Cardiac septum (tissue), 1 donor: ENCODE results near the gene PTEN. TPM values are rescaled to one million over a fixed set of nuclear protein-coding genes. Genes with fewer than 3 reads are reported as not detected.
"Not testable (repeated sequence)": the region's sequence is repeated elsewhere in the genome, so short reads cannot be mapped to it uniquely, and the experiment has no call there.

Experiments used
- DNase-seq: peaks from one replicate; pipeline ENCODE4 v3.0.0-alpha.2; 2020; ENCODE audit warnings: low spot score
- intact Hi-C: fragments of 100-400 bp; cut with DNase I; formaldehyde crosslinking; loops from one replicate; pipeline ENCODE4 v1.14.0; 2022
- total RNA-seq: library from RNA; stranded (reverse); fragmentation: NEBNext Ultra II Directional; extraction: Animal tissue kit (Norgen Biotek cat#: 25700); gene quantifications from one replicate; pipeline ENCODE4 v1.2.1, GENCODE V29; 2021
- donor health status: DM: no; HTN: no; CAD: no.

Gene PTEN
- total RNA-seq, 1 donor from 2014 or later, result 59.5 TPM

DNA sequence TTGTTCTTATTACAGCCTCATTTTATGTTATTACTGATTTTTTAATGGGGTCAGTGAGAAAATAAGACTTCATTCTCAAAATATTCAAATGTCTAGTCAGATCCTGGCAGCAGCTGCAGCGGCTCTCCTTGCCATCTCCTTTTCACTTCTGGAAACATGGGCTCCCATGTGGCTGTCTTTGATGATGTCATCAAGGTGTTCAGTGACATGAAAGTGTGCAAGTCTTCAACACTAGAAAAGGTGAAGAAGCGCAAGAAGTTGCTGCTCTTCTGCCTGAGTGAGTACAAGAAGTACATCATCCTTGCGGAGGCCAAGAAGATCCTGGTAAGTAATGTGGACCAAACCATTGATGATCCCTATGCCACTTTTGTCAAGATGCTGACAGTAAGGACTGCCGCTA lies 19.7 kb upstream of the PTEN start:
- intact Hi-C loops, result no loop called here
- no peak for DNase-seq

DNA sequence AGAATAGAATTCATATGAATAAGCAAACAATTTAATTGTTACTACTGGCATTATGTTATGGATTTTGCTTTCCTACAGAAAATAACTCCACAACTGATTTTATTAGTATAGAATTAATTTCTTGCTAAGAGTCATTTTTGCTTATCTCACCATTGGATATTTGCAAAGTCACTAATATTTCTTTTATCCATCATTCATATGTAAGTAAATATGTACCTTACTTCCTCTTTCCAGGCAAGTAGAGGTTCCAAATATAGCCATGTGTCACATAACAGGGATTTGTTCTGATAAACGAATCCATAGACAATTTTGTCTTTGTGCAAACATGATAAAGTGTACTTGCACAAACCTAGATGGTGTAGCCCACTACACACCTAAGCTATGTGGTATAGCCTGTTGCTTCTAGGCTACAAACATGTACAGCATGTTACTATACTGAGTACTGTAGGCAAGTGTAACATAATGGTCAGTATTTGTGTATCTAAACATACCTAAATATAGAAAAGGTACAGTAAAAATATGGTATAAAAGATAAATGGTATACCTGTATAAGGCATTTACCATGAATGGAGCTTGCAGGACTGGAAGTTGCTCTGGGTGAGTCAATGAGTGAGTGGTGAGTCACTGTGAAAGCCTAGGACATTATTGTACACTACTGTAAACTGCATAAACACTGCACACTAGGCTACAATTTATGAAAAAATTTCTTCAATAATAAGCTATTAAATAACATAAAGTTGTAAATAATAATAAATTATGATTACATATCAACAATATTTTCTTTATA lies 18.4 kb upstream of the PTEN start:
- intact Hi-C loops, result no loop called here
- DNase-seq, result no peak

DNA sequence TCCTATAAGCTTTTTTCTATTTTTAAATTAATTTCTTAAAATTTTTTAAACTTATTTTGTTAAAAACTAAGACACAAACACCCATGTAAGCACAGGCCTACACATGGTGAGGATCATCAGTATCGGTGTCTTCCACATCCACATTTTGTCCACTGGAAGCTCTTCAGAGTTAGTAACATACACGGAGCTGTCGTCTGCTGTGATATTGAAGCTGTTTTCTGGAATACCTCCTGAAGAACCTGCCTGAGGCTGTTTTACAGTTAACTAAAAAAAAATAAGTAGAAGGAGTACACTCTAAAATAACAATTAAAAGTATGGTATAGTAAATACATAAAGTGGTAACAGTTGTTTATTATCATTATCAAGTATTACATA lies 17.8 kb upstream of the PTEN start:
- DNase-seq, result no peak
- intact Hi-C loops, result no loop called here

DNA sequence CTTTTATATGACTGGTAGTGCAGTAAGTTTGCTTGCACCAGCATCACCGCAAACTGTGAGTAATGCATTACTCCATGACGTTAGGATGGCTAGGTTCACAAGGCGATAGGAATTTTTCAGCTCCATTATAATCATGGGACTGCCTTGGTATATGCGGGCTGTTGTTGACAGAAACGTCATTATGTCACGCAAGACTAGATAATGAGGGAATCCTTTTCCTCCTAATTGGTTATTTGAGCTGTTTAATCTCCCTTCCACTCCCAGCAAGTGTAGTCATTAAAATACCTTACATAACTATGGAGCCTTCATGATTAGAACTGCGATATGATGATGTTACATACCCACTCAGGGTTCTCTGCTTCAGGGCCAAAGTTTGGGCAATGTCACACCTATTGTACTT lies 17.4 kb upstream of the PTEN start:
- no peak for DNase-seq
- intact Hi-C loops, result no loop called here

DNA sequence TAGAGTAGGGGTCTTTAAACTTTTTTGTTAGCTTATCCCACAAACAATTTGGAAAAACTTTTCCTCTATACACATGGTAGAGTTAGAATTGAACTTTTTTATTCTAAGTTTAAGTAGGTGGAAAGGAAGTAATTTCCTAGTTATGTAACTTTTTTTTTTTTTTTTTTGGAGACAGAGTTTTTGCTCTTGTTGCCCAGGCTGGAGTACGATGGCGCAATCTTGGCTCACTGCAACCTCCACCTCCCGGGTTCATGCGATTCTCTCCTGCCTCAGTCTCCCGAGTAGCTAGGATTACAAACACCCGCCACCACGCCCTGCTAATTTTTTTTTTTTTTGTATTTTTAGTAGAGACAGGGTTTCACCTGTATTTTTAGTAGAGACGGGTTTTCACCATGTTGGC lies 16.7 kb upstream of the PTEN start:
- DNase-seq, intact Hi-C loops: not testable (repeated sequence)

DNA sequence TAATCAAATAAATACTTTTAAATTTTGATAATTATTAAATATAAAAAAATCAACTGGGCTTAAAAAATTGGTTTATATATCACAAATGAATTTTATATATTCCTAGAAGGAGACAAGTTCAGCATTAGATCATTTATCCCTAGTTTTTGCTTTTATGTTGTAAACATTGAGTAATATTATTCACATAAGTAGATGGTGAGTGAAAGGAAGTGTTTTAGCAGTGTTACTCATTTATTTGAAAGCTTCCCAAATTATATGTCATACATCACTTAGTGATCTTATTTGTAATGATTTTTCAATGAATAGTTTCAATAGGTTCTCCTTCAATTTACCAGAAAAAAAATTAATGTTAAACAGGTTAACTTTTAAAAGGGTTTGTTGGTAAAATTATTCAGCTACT lies 15.9 kb upstream of the PTEN start:
- DNase-seq, result no peak
- intact Hi-C loops, result no loop called here

DNA sequence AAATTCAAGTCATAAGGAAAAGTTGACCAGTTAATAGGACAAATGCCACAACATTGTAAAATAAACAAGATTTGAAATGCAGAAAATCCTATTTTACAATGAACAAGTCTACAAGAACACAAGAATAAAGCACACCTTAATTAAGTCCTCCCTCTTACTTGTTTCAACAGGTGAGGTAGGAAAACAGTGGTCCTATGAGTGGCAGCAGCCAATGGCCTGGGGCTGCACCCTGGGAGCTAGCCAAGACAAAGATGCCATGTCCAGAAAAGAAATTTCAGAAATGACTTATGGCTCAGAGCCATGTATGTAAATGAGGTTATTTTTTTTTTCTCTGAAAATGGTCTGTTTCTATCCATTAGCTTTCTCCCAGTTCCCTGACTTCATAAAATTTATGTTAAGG lies 14.4 kb upstream of the PTEN start:
- intact Hi-C loops, result no loop called here
- no peak for DNase-seq

DNA sequence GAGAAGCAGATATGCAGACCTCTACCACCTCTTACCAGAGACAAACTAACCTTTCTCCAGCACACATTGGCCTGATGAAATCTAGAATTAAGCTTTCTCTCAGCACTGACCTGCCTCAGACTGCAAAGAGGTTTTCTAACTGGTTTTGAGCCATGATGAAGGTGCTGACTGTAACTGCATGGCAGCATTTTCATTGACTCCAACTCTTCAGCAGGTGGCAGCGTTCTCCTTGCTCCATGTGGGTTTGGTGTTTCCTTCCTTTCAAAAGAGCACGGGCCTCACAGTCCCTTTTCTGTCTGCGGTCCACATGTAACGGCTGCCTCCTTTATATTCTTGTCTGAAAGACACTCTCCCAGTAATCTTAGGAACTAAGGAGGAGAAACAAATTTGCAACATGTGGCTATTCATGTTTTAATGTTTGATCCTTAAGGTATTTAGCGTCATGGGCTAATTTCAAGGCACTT lies 12.7 kb upstream of the PTEN start:
- DNase-seq, result no peak

DNA sequence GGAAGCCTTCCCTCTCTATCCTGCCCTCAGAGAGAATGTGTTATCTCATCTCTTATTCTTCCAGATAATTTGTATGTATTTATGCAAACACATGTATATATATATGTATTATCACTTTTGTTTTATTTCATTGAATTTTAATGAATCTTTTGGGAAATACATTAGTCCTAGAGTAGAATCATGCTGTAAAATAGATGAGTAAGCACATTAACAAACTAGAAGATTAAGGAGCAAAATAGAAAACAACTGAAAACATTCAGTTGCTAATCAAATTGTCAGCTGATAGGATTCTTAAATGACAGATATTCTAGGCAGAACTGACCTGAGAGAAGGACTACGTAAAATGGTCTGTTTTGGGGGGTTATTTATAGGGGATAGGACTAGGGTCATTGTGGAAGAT lies 11.3 kb upstream of the PTEN start:
- intact Hi-C loops, result no loop called here
- DNase-seq, result no peak

More for the DNA sequence above, 12.7 kb upstream of the PTEN start:
- intact Hi-C loops, result no loop called here

DNA sequence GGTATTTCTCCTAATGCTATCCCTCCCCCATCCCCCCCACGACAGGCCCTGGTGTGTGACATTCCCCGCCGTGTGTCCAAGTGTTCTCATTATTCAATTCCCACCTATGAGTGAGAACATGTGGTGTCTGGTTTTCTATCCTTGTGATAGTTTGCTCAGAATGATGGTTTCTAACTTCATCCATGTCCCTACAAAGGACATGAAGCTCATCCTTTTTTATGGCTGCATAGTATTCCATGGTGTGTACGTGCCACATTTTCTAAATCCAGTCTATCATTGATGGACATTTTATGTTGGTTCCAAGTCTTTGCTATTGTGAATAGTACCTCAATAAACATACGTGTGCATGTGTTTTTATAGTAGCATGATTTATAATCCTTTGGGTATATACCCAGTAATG lies 8.2 kb upstream of the PTEN start:
- DNase-seq, intact Hi-C loops: not testable (repeated sequence)

DNA sequence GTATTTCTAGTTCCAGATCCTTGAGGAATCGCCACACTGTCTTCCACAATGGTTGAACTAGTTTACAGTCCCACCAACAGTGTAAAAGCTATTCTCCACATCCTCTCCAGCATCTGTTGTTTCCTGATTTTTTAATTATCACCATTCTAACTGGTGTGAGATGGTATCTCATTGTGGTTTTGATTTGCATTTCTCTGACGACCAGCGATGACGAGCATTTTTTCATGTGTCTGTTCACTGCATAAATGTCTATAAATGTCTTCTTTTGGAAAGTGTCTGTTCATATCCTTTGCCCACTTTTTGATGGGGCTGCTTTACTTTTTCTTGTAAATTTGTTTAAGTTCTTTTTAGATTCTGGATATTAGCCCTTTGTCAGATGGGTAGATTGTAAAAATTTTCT lies 7.8 kb upstream of the PTEN start:
- intact Hi-C loops, DNase-seq: not testable (repeated sequence)

DNA sequence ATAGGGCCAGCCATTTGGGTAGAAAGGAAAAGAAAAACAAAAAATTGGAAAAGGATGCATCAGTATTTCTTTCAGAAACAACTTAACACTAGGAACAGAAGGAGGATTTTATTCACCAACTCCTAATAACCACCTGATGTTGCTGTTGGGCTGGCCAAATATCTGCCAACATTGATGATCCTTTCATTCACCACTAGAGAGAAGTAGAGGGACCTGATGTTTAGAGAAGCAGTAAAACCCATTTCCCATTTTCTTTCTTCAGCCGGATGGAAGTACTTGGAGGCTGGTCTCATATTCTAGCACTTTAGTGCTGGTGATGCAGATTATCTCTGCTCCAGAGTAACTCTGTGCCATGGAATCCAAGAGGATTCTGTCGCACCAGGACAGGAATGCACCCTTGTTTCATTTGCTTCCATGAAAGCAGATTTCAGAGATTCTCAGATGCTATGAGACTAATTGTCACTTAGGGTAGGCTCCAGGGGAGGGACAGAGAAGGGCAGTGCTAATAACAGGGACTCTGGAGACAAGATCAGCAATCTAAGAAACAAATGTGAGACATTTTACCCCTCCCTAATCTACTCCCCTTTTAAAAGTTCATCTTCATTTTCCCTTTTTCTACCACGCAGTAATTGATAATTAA lies 3.1 kb upstream of the PTEN start:
- intact Hi-C loops, result loop anchor here (2.0 to 5.0 kb wide), 4 partner anchors 43 to 692 kb away; partner anchors contain the start of gene ATAD1
- DNase-seq, result no peak

DNA sequence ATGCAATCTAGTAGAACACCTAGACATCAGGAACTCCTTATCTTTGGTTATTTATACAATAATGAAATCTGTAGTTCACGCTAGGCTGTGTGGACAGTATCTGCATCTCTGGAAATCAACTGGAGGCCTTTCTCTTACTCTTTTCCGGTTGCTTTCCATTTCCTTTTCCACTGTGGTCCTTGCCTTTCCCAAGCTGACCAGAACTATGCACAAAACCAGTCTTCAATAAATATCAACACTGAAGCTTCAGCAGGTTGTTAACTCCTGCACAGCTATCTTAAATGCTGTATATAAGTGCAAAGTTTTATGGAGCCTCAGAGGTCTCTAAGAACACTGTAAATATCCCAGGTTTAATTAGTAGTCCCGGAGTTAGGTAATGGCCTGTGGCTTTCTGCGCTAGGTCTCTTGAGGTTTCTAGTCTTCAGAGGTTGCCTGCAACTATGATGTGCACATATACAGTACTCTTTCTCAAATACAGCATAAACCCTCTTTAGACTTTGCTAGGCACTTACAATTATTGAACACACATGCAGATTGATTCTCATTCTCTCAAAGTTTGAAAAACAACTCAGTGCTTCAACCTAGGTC lies 2.5 kb upstream of the PTEN start:
- intact Hi-C loops, result loop anchor here (2.0 to 5.0 kb wide), 4 partner anchors 44 to 691 kb away; partner anchors contain the start of gene ATAD1
- DNase-seq, result no peak

DNA sequence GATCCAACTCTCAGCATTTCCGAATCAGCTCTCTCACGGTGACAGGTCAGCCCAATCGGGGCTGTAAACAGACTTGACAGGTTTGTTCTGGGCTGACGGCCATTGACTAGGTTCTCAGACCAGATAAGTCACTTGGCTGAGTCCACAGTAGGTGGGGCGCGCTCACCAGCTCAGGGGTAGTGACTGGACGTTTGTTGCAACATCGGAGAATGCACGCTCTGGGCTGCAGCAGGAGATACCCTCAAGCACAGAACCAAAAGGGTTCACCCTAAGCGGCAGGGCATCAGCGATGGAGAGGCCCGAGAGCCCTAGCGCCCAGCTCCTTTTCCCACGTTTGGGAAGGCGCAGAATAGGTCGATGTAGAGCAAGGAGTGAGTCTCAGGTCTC lies 1.9 kb upstream of the PTEN start:
- intact Hi-C loops, result loop anchor here (2.0 to 5.0 kb wide), 4 partner anchors 44 to 691 kb away; partner anchors contain the start of gene ATAD1
- peak; percentile 85 for DNase-seq

DNA sequence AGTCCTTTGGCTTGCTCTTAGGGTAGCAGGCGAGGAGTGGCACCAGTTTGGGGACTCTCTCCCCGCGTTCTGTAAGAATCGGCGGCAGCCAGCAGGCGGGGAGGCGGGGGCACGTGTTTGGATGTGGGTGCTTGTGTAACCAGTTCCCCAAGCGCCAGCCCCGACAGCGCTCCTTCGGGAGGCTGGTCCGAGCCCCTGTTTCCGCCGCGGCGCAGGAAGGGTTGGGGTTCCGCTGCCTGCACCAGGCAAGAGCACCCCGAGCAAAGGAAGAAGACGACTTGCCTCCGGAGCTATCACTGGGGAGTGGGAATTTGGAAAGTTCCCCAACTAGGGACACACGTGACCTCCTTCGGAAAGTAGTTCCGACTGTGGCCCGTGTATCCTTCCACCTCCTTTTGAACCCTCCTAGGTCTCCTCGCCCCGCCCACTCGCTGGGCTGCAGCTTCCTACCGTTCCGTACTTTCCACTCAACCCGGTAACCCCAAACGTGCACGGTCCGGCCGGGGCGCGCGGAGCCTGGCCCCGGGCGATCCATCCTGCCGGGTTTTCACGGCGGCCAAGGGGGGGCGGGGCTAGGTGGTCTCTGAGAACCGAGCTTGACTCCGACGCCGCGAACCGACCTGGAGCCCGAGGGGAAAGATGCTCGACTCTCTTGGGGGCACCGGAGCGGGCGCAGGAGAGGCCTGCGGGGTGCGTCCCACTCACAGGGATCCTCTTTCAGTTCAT lies 1.3 kb upstream of the PTEN start:
- DNase-seq, result peak; percentile 97
- intact Hi-C loops, result loop anchor here (2.0 to 5.0 kb wide), 5 partner anchors 45 to 690 kb away; partner anchors contain the start of gene ATAD1

DNA sequence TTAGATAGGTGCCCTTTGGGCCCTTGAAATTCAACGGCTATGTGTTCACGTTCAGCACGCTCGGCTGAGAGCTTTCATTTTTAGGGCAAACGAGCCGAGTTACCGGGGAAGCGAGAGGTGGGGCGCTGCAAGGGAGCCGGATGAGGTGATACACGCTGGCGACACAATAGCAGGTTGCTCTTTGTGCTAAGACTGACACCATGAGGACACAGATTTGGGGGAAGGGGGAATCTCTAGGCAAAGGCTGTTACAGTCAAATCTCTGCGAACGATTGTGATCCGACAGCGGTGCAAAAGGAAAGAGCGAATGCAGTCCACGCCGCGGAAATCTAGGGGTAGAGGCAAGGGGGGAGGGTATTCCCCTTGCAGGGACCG lies 759 bp upstream of the PTEN start:
- intact Hi-C loops, result loop anchor here (2.0 to 5.0 kb wide), 3 partner anchors 45 to 690 kb away; partner anchors contain the start of gene ATAD1
- no peak for DNase-seq

DNA sequence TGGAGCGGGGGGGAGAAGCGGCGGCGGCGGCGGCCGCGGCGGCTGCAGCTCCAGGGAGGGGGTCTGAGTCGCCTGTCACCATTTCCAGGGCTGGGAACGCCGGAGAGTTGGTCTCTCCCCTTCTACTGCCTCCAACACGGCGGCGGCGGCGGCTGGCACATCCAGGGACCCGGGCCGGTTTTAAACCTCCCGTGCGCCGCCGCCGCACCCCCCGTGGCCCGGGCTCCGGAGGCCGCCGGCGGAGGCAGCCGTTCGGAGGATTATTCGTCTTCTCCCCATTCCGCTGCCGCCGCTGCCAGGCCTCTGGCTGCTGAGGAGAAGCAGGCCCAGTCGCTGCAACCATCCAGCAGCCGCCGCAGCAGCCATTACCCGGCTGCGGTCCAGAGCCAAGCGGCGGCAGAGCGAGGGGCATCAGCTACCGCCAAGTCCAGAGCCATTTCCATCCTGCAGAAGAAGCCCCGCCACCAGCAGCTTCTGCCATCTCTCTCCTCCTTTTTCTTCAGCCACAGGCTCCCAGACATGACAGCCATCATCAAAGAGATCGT lies 598 bp downstream of the PTEN start:
- DNase-seq, result peak; percentile 83
- intact Hi-C loops, result loop anchor here (2.0 to 5.0 kb wide), 3 partner anchors 47 to 688 kb away; partner anchors contain the start of gene ATAD1

DNA sequence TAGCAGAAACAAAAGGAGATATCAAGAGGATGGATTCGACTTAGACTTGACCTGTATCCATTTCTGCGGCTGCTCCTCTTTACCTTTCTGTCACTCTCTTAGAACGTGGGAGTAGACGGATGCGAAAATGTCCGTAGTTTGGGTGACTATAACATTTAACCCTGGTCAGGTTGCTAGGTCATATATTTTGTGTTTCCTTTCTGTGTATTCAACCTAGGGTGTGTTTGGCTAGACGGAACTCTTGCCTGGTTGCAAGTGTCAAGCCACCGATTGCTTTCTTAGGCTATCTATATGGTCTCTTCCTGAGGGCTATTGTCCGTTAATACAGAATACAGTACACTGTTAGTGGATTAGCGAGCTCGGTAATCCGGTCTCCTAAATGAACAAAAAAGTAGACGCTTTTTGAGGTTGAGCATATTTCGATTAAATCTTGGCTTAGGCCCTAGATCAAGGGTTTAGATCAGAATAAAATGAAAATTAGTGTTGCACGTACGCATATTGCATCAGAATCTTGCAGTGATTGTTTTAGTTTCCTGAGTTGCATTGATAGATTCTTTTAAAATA lies 1.2 kb downstream of the PTEN start:
- intact Hi-C loops, result loop anchor here (5.0 kb wide), 2 partner anchors 47 to 688 kb away; partner anchors contain the start of gene ATAD1

DNA sequence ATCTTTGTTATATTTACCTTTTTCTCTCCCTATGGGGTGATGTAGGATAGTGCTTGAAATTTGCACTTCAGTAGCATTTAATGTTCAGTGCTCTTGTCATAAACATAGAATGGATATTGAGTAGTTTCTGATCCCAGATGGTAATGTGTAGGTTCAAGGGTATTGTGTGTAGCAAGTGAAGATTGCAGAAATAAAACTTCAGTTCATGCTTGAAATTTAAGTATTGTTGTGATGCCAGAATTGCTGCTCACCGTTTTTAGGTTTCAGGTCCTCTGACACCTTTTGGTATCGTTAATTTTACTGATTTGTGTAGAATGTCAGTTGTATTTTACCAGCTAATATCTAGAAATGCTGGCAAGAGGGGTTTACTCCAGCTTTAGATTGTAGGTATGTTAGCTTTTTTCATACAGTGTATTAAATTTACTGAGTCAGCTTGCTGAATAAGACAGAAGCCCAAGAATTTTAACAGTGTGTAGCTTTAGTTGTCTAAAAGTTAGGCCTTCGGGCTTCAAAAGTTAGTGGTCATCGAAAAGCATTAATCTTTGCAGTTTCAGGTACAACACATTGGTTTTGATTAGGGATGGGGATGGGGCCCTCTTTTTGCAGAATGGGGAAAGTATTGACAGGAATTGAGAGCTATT lies 1.9 kb downstream of the PTEN start:
- intact Hi-C loops, result no loop called here
- DNase-seq, result no peak

More for the DNA sequence above, 1.2 kb downstream of the PTEN start:
- no peak for DNase-seq
